Prostate gland (tissue), 2 donors: Measurements from ENCODE around the gene LYPLAL1. TPM values are rescaled to one million over a fixed set of nuclear protein-coding genes. Genes with fewer than 3 reads are reported as not detected.

Experiments used
- DNase-seq: peaks from one replicate; pipeline ENCODE4 v3.0.0-alpha.2; 2019; ENCODE audit warnings: low spot score
- H3K27ac ChIP-seq, 2 donors: fragments of 200-600 bp; sonication (generic); 2 replicates each; pipeline ENCODE4 v1.5.1; 2017 to 2019
- H3K27me3 ChIP-seq: fragments of 200-600 bp; sonication (generic); replicated peaks from 2 replicates; pipeline ENCODE4 v1.5.1; 2019; ENCODE audit not compliant: insufficient read depth
- H3K36me3 ChIP-seq, 2 donors: fragments of 200-600 bp; sonication (generic); 1 replicate in 1 of 2; 2 replicates in 1 of 2; pipeline versions ENCODE4 v1.5.1 to v1.8.1; 2017 to 2019
- H3K4me1 ChIP-seq: fragments of 200-600 bp; sonication (generic); replicated peaks from 2 replicates; pipeline ENCODE4 v1.5.1; 2019
- H3K4me3 ChIP-seq, 2 donors: fragments of 200-600 bp; sonication (generic); 2 replicates each; pipeline ENCODE4 v1.5.1; 2017 to 2019
- H3K9me3 ChIP-seq: fragments of 200-600 bp; sonication (generic); 2 replicates; pipeline ENCODE4 v1.5.1; 2017
- POLR2A ChIP-seq: fragments of 450-650 bp; IDR thresholded peaks from one replicate; pipeline ENCODE4 v1.6.1; 2016; ENCODE audit warnings: antibody characterized with exemption, mild to moderate bottlenecking
- POLR2AphosphoS5 ChIP-seq: sonication (generic); formaldehyde crosslinking; IDR thresholded peaks from one replicate; pipeline ENCODE4 v1.6.1; 2017; ENCODE audit warnings: antibody characterized with exemption
- WGBS: methylation state at CpG from one replicate; pipeline ENCODE4 v1.1.5; 2018; 5-methylcytosine and 5-hydroxymethylcytosine counted together
- intact Hi-C: fragments of 100-400 bp; cut with DNase I; formaldehyde crosslinking; loops from one replicate; pipeline ENCODE4 v1.14.2; 2022
- total RNA-seq, 2 donors: library from RNA; depleted of rRNA; stranded (reverse); fragments of >200 nt; gene quantifications; one replicate each; pipeline ENCODE4 v1.1.0, GENCODE V29; 2016
- TF ChIP-seq, protein P1 (sequence below), 4 experiments: fragments of 200-600 bp in 2 of 4; fragments of 450-650 bp in 2 of 4; sonication (generic) in 2 of 4; IDR thresholded peaks; 1 replicate in 3 of 4; 2 replicates in 1 of 4; pipeline ENCODE4 v1.5.1; 2016 to 2019; ENCODE audit warnings: antibody characterized with exemption in 4 of 4, mild to moderate bottlenecking in 2 of 4, moderate library complexity in 2 of 4

LYPLAL1 gene
- total RNA-seq, 2 donors from 2014 or later, result 15.8 to 29.3 TPM

DNA sequence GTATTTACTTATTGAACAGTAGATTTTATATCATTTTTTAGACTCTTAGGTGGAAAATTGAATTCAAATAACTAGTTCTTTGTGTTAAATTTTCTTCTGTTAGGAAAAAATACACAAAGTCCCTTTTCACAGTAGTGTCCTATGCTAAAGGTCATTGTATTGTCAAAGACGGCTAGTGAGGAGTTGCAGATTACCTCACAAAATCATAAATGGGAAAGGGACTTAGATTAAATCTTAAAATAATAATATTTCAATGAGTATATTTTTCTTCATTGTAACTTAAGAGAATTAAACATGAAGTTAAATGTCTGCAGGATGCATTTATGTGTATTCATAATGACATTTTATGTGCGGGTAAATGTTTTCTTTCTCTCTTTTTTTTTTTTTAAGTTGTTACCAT is 32.7 kb downstream of the LYPLAL1 start:
- no peak for DNase-seq
- intact Hi-C loops, result no loop called here
- H3K4me3 ChIP-seq, result no peak overlapping the region
- TF ChIP-seq, protein P1, sequence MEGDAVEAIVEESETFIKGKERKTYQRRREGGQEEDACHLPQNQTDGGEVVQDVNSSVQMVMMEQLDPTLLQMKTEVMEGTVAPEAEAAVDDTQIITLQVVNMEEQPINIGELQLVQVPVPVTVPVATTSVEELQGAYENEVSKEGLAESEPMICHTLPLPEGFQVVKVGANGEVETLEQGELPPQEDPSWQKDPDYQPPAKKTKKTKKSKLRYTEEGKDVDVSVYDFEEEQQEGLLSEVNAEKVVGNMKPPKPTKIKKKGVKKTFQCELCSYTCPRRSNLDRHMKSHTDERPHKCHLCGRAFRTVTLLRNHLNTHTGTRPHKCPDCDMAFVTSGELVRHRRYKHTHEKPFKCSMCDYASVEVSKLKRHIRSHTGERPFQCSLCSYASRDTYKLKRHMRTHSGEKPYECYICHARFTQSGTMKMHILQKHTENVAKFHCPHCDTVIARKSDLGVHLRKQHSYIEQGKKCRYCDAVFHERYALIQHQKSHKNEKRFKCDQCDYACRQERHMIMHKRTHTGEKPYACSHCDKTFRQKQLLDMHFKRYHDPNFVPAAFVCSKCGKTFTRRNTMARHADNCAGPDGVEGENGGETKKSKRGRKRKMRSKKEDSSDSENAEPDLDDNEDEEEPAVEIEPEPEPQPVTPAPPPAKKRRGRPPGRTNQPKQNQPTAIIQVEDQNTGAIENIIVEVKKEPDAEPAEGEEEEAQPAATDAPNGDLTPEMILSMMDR (IDR thresholded peaks at IDR 0.05), result no peak
- TF ChIP-seq POLR2A (no peak), POLR2AphosphoS5 (no peak)
- H3K9me3 ChIP-seq, result no peaks in the 10 kb centered on the region
- WGBS, result 75% methylated on average over 2 of the region's 2 CpGs
- no peaks in the 10 kb centered on the region for H3K27me3 ChIP-seq
- no peaks in the 10 kb centered on the region for H3K36me3 ChIP-seq
- no peak overlapping the region for H3K27ac ChIP-seq
- H3K4me1 ChIP-seq, result no peaks in the 10 kb centered on the region

DNA sequence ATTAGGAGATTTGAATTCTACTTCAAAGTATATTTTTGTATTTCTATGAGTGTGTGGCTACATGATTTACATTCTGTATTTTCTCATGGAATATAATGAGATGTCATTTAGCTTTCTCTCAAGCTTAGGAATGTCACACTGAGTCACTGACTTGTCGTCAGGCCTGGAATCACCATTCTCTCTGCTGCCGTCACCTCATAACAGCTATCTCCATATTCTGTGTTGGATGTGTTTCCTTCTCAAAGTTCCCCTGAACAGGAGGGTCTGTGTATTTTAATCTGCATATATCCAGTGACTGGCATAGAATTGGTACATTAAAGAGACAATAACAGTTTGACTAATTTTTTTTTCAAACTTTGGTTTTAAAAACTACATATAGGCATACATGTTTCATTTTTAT is 35.9 kb downstream of the LYPLAL1 start:
- TF ChIP-seq POLR2AphosphoS5, result no peak
- no peak for TF ChIP-seq POLR2A
- TF ChIP-seq, protein P1 (IDR thresholded peaks at IDR 0.05), result no peak
- Histone ChIP-seq H3K27ac (no peak overlapping the region), H3K36me3 (no peaks in the 10 kb centered on the region), H3K27me3 (no peaks in the 10 kb centered on the region), H3K4me1 (no peaks in the 10 kb centered on the region), H3K4me3 (no peak overlapping the region), H3K9me3 (no peaks in the 10 kb centered on the region)
- intact Hi-C loops, result no loop called here
- no peak for DNase-seq
- 84% methylated on average over 2 of the region's 2 CpGs for WGBS

GRCh38 chr1:219210067-219210466 is 36.4 kb downstream of the LYPLAL1 start:
- intact Hi-C loops, result no loop called here
- no peak overlapping the region for H3K4me3 ChIP-seq
- no peaks in the 10 kb centered on the region for H3K9me3 ChIP-seq
- no peaks in the 10 kb centered on the region for H3K27me3 ChIP-seq
- H3K4me1 ChIP-seq, result no peaks in the 10 kb centered on the region
- DNase-seq, result no peak
- TF ChIP-seq POLR2AphosphoS5 (no peak), POLR2A (no peak)
- TF ChIP-seq, protein P1 (IDR thresholded peaks at IDR 0.05), result no peak
- H3K27ac ChIP-seq, result no peak overlapping the region
- WGBS, result 79% methylated on average over 5 of the region's 5 CpGs
- no peaks in the 10 kb centered on the region for H3K36me3 ChIP-seq

- intact Hi-C loops, result no loop called here
- no peak overlapping the region for H3K4me3 ChIP-seq
- no peaks in the 10 kb centered on the region for H3K36me3 ChIP-seq
- no peak for DNase-seq
- no peak overlapping the region for H3K27ac ChIP-seq
- H3K9me3 ChIP-seq, result no peaks in the 10 kb centered on the region
- no peaks in the 10 kb centered on the region for H3K4me1 ChIP-seq
- H3K27me3 ChIP-seq, result no peaks in the 10 kb centered on the region
- TF ChIP-seq POLR2AphosphoS5 (no peak), POLR2A (no peak)
- TF ChIP-seq, protein P1 (IDR thresholded peaks at IDR 0.05), result no peak
Observed at GRCh38 chr1:219215477-219215876, 41.8 kb downstream of the LYPLAL1 start.

- Histone ChIP-seq H3K27me3 (no peaks in the 10 kb centered on the region), H3K36me3 (no peaks in the 10 kb centered on the region), H3K4me1 (no peaks in the 10 kb centered on the region), H3K27ac (no peak overlapping the region), H3K9me3 (no peaks in the 10 kb centered on the region), H3K4me3 (no peak overlapping the region)
- no peak for TF ChIP-seq POLR2A
- TF ChIP-seq POLR2AphosphoS5, result no peak
- TF ChIP-seq, protein P1 (IDR thresholded peaks at IDR 0.05), result no peak
- no peak for DNase-seq
- 89% methylated on average over 3 of the region's 3 CpGs for WGBS
- intact Hi-C loops, result no loop called here
Observed at GRCh38 chr1:219220945-219221344, 47.3 kb downstream of the LYPLAL1 start.
